Activated CD4-positive, alpha-beta memory T cell treated with anti-CD3 and anti-CD28 coated beads for 36 hours (primary cell): ENCODE data around the gene CPOX. TPM values are rescaled to one million over a fixed set of nuclear protein-coding genes. Genes with fewer than 3 reads are reported as not detected.
"Not testable (repeated sequence)": the region's sequence is repeated elsewhere in the genome, so short reads cannot be mapped to it uniquely, and the experiment has no call there.

ENCODE experiments used
- CTCF ChIA-PET: fragments of 350-600 bp; sonication (Branson Sonifier 250); formaldehyde crosslinking; loops from one replicate; lab custom pipeline; 2021; ENCODE audit warnings: antibody characterized with exemption, inconsistent platforms; lab: Charles Lee
- POLR2A ChIA-PET: fragments of 350-600 bp; sonication (Branson Sonifier 250); formaldehyde crosslinking; loops from one replicate; lab custom pipeline; 2021; ENCODE audit warnings: antibody characterized with exemption; lab: Charles Lee
- DNase-seq: peaks from one replicate; pipeline ENCODE4 v3.0.0-alpha.2; 2020
- H3K27ac Mint-ChIP-seq: one replicate; pipeline ENCODE4 v1.8.0; 2021; ENCODE audit warnings: mixed read lengths
- H3K27me3 Mint-ChIP-seq: one replicate; pipeline ENCODE4 v1.8.0; 2021; ENCODE audit warnings: mixed read lengths
- H3K36me3 Mint-ChIP-seq: one replicate; pipeline ENCODE4 v1.8.0; 2021; ENCODE audit warnings: mixed read lengths
- H3K4me1 Mint-ChIP-seq: one replicate; pipeline ENCODE4 v1.8.0; 2021; ENCODE audit warnings: low read depth, mixed read lengths
- H3K4me3 Mint-ChIP-seq: one replicate; pipeline ENCODE4 v1.8.0; 2021; ENCODE audit warnings: mild to moderate bottlenecking, mixed read lengths
- H3K9me3 Mint-ChIP-seq: one replicate; pipeline ENCODE4 v1.8.0; 2021; ENCODE audit warnings: mixed read lengths
- intact Hi-C: fragments of 100-400 bp; cut with micrococcal nuclease; formaldehyde crosslinking; loops from one replicate; pipeline ENCODE4 v1.15.1; 2023
- total RNA-seq, 2 experiments: library from RNA; stranded (reverse); gene quantifications; one replicate each; pipeline ENCODE4 v1.2.3, GENCODE V29; 2021

The CPOX gene
- total RNA-seq, result 10 to 100 TPM; 36.0 to 39.2 TPM

DNA sequence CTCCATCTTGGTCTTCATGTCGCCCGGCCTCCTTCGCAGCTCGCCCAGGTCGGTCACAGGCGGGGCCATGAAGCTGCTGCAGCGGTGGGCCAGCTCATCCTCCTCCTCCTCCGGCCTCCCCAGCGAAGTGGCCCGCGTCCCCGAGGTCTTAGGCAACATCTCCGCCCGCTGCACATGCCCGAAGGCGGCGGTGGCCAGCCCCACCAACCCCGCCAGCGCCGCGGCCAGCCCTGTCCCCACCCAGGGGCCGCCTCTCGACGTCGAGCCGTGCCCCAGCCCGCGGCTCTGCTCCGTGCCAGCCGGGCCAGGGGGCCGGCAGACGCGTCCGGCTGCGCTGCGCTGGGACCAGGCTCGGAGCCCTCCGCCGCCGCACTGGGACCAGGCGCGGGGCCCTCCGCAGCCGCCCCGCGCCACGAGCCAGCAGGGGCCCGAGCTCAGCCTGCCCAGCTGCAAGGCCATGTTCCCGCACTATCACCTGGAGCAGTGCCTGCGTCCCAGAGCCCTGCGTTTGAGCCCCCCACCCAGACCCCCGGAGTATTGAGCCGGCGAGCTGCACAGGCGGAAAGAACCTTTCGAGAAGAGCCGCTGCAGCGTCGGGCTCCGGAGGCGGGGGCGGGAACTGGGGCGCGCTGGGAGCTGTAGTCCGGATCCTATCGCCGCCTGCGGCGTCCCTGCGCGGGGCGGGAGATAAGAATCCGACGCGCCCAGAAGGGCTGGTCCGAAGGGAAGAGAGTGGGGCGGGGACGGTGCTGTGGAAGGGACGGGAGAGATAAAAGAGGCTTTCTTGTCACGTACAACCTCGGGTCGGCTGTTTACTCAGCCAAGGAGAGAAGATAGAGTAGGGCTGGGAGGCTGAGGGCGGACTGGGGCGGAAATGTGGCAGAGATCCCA, at the start of gene CPOX:
TSS of gene CPOX (minus strand) at position 566 of the 891 bp plus-strand sequence. CDS start at position 459, 107 bp downstream.
- peak; percentile 93 for DNase-seq
- intact Hi-C loops, result loop anchor here (1.0 to 10.0 kb wide), 9 partner anchors 18 to 554 kb away; partner anchors contain the start of genes CLDND1 and DCBLD2
- Mint-ChIP-seq H3K4me3 (peak within 1 kb of the TSS; percentile 98), H3K27ac (peak within 1 kb of the TSS; percentile 95), H3K36me3 (peaks cover 15% of the 10 kb centered on the region), H3K4me1 (peaks cover 36% of the 10 kb centered on the region), H3K9me3 (no peaks in the 10 kb centered on the region), H3K27me3 (no peaks in the 10 kb centered on the region)
- POLR2A ChIA-PET, result interaction anchor here (0.6 to 2.2 kb wide), 7 partner anchors 9 to 1743 kb away, joined by 3 to 13 read pairs (median 3); partner anchors contain the start of gene CLDND1
- CTCF ChIA-PET, result interaction anchor here (0.6 to 2.7 kb wide), 12 partner anchors 9 to 829 kb away, joined by 3 to 9 read pairs (median 5); partner anchors contain the start of genes ARL6 and CLDND1

DNA sequence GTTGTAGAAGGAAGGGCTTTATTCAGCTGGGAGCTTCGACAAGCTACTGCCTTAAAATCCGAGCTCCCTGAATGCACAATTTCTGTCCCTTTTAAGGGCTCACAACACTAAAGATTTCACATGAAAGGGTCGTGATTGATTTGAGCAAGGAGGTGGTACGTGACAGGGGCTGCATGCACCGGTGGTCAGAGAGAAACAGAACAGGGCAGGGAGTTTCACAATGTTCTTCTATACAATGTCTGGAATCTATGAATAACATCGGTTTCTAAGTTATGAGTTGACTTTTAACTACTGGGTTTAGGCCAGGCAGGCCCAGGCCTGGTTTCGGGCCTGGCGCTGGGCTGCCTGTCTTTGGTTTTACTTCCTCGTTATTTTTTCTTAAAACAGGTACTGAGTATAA, 49.4 kb upstream of the CPOX start:
- CTCF ChIA-PET, result interaction anchor here (0.9 kb wide), 1 partner anchor 15 kb away, joined by 3 read pairs; no protein-coding TSS in a partner anchor
- intact Hi-C loops, H3K27ac Mint-ChIP-seq, H3K4me1 Mint-ChIP-seq, H3K36me3 Mint-ChIP-seq, DNase-seq, H3K9me3 Mint-ChIP-seq, H3K4me3 Mint-ChIP-seq, POLR2A ChIA-PET: not testable (repeated sequence)
- H3K27me3 Mint-ChIP-seq, result peaks cover 19% of the 10 kb centered on the region

DNA sequence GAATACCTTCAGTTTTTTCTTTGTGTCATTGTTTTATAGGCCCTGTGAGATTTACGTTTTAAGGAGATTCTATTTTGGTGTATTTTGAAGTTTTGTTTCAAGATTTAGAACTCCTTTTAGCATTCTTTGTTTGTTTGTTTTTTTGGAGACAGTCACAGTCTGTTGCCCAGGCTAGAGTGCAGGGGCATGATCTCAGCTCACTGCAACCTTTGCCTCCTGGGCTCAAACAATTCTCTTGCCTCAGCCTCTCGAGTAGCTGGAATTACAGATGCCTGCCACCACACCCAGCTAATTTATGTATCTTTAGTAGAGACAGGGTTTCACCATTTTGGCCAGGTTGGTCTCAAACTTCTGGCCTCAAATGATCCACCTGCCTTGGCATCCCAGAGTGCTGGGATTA, 48.3 kb upstream of the CPOX start:
- H3K27ac Mint-ChIP-seq, intact Hi-C loops, H3K4me3 Mint-ChIP-seq, H3K36me3 Mint-ChIP-seq, H3K9me3 Mint-ChIP-seq, DNase-seq, POLR2A ChIA-PET, H3K4me1 Mint-ChIP-seq: not testable (repeated sequence)
- CTCF ChIA-PET, result interaction anchor here (0.9 to 1.1 kb wide), 2 partner anchors 16 to 40 kb away, joined by 3 to 4 read pairs; no protein-coding TSS in a partner anchor
- H3K27me3 Mint-ChIP-seq, result peaks cover 19% of the 10 kb centered on the region

DNA sequence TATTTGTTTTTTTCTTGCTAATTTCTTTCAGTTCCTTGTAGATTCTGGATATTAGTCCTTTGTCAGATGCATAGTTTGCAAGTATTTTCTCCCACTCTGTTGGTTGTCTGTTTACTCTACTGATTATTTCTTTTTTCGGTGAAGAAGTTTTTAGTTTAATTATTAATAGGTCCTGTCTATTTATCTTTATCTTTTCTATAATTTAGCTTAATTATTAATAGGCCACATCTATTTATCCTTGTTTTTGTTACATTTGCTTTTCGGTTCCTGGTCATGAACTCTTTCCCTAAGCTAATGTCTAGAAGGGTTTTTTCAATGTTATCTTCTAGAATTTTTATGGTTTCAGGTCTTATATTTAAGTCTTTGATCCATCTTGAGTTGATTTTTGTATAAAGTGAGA, 45.1 kb upstream of the CPOX start:
- H3K27me3 Mint-ChIP-seq, H3K4me1 Mint-ChIP-seq, CTCF ChIA-PET, intact Hi-C loops, POLR2A ChIA-PET, H3K4me3 Mint-ChIP-seq, H3K9me3 Mint-ChIP-seq, DNase-seq, H3K36me3 Mint-ChIP-seq, H3K27ac Mint-ChIP-seq: not testable (repeated sequence)

DNA sequence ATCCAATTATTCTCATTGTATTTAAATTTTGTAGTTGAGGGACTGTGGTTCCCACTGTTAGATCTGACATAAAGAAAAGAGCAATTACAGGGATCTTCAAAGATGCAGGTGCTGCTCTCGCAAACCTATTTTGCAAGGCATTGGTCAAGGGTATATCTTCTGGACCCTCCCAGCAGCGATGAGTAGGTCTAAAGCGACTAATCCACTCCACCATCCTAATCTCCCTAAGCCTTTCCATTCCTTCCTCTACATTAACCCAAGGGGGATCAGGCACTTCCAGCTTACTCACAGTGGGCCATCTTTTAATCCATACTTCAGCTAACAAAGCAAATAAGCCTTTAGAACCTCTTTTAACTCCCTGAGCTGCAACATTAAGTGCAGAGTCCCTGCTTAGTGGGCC, 37.0 kb upstream of the CPOX start:
- no peak for DNase-seq
- CTCF ChIA-PET, result no interaction called here
- intact Hi-C loops, result no loop called here
- POLR2A ChIA-PET, result no interaction called here
- no peak overlapping the region for H3K4me3 Mint-ChIP-seq
- H3K27me3 Mint-ChIP-seq, result no peaks in the 10 kb centered on the region
- H3K4me1 Mint-ChIP-seq, result no peaks in the 10 kb centered on the region
- H3K9me3 Mint-ChIP-seq, result no peaks in the 10 kb centered on the region
- no peaks in the 10 kb centered on the region for H3K36me3 Mint-ChIP-seq
- no peak overlapping the region for H3K27ac Mint-ChIP-seq

DNA sequence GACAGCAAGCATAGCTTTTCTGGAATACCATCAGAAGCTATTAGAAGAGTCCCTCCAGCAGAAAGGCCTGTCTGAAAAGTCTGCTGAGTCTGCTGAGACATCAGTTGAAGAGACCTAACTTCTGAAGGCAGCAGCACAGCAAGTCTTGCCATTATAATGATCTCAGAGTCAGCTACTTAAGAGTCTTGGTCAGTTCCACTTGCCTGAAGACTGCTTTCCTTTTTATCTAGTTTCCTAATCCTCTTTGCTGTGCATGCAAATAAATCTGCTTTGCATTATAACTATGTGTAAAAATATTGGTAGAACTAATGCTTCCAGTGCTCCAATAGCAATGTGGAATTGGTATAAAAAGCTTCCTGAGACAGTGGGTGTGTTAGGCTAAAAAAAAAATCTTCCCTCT, 34.9 kb upstream of the CPOX start:
- DNase-seq, result no peak
- no peaks in the 10 kb centered on the region for H3K27me3 Mint-ChIP-seq
- CTCF ChIA-PET, result interaction anchor here (0.6 kb wide), 1 partner anchor 516 kb away, joined by 3 read pairs; no protein-coding TSS in a partner anchor

DNA sequence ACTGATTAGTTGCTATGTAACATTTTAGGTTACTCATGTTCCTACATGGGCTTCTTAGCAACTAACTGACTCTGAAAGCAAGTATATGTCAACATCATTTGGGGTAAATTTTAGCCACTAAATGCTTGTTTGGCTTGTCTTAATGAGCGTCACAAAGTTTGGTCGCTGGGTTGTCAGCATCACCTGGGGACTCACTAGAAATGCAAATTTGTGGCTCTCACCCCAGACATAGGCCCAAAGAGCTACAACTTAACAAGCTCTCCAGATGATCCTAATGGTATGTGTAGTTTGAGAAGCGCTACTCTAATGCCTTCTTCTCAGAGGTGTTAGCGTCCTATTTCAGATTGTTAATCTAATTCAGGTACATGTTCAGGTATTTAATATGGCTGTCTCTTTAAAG, 32.7 kb upstream of the CPOX start:
- no peaks in the 10 kb centered on the region for H3K27me3 Mint-ChIP-seq
- H3K4me3 Mint-ChIP-seq, result no peak overlapping the region
- H3K4me1 Mint-ChIP-seq, result no peaks in the 10 kb centered on the region
- ChIA-PET CTCF (no interaction called here), POLR2A (no interaction called here)
- no peaks in the 10 kb centered on the region for H3K36me3 Mint-ChIP-seq
- no peak overlapping the region for H3K27ac Mint-ChIP-seq
- no peaks in the 10 kb centered on the region for H3K9me3 Mint-ChIP-seq
- intact Hi-C loops, result no loop called here
- no peak for DNase-seq

More for the DNA sequence above, 34.9 kb upstream of the CPOX start:
- H3K36me3 Mint-ChIP-seq, result no peaks in the 10 kb centered on the region
- POLR2A ChIA-PET, result no interaction called here
- H3K4me3 Mint-ChIP-seq, result no peak overlapping the region
- intact Hi-C loops, result no loop called here
- H3K27ac Mint-ChIP-seq, result no peak overlapping the region
- H3K4me1 Mint-ChIP-seq, result no peaks in the 10 kb centered on the region
- no peaks in the 10 kb centered on the region for H3K9me3 Mint-ChIP-seq

DNA sequence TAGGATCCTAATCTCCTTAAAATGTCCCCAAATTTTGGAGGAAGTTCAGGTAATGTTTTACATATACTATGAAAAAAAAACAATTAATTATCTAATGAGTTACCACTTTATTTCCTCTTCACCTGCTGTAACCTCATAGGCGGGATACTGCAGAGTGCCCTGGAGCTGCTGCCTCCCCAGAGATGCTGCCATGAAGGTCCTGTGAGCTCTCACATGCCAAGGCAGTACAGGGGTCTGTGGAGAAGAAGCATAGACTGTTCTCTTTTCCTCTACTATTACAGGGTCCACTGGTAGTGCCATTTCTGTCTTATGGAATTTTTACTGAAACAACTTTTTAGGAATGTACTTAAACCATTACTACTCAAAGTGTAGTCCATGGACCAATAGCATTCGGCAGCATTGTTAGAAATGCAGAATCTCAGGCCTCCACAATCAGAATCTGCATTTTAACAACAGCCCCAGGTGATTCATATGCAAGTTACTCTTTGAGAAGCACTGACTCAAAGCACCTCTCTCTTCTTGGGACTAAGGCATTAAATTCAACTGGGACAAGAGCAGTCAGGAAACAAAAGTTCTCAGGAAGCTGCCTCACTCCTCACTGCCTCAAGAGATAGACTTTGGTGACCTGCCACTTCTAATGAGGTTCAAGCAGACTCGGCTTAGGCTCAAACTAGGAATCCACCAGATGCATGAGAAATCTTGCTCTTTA, 30.3 kb upstream of the CPOX start:
- no peaks in the 10 kb centered on the region for H3K36me3 Mint-ChIP-seq
- H3K27ac Mint-ChIP-seq, result no peak overlapping the region
- intact Hi-C loops, result no loop called here
- no peak overlapping the region for H3K4me3 Mint-ChIP-seq
- H3K27me3 Mint-ChIP-seq, result no peaks in the 10 kb centered on the region
- DNase-seq, result no peak
- no peaks in the 10 kb centered on the region for H3K4me1 Mint-ChIP-seq
- ChIA-PET POLR2A (no interaction called here), CTCF (interaction anchor here (1.3 kb wide), 1 partner anchor 22 kb away, joined by 3 read pairs; no protein-coding TSS in a partner anchor)
- no peaks in the 10 kb centered on the region for H3K9me3 Mint-ChIP-seq

DNA sequence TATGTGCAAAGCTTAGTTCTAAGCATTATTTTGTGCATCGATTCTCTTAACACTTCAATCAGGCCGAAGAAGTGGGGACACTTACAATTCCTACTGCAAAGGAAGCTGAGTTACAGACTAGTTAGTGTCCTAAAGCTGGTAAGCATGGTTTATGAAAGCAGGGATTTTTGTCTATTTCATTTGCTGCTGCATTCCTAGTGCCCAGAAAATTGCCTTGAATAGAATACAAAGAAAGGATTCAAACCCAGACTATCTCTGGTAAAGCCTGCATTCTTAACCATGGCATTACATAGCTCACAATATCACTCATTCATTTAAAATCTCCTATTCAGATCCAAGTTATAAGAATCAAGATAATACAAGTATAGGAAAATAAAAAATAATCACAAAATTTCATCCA, 24.4 kb upstream of the CPOX start:
- H3K27ac Mint-ChIP-seq, result no peak overlapping the region
- ChIA-PET POLR2A (no interaction called here), CTCF (interaction anchor here (1.3 kb wide), 1 partner anchor 16 kb away, joined by 4 read pairs; no protein-coding TSS in a partner anchor)
- no peaks in the 10 kb centered on the region for H3K9me3 Mint-ChIP-seq
- no peaks in the 10 kb centered on the region for H3K27me3 Mint-ChIP-seq
- H3K4me1 Mint-ChIP-seq, result no peaks in the 10 kb centered on the region
- no peak for DNase-seq
- no peaks in the 10 kb centered on the region for H3K36me3 Mint-ChIP-seq
- no peak overlapping the region for H3K4me3 Mint-ChIP-seq
- intact Hi-C loops, result no loop called here

DNA sequence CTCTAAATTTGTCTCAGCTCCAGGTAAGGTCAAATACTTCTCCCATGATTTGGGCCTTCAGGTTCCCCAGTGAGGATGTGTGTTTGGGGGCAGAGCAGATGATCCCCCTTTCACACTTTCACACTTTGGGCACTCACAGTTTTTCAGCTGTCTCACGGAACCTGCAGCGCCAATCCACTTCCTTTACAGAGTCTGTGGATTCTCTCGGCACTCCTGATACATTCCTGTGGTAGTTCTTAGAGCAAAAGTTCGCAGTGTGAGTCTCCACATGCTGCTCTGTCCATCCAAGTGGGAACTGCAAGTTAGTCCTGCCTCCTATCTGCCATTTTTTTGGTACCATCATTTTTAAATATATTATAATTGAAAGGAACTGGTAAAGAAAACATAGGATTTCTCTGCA, 20.2 kb upstream of the CPOX start:
- H3K4me3 Mint-ChIP-seq, result no peak overlapping the region
- H3K4me1 Mint-ChIP-seq, result no peaks in the 10 kb centered on the region
- intact Hi-C loops, result no loop called here
- no peak overlapping the region for H3K27ac Mint-ChIP-seq
- peaks cover 8% of the 10 kb centered on the region for H3K27me3 Mint-ChIP-seq
- no peak for DNase-seq
- POLR2A ChIA-PET, result no interaction called here
- CTCF ChIA-PET, result interaction anchor here (2.7 kb wide), 1 partner anchor 11 kb away, joined by 14 read pairs; no protein-coding TSS in a partner anchor
- peaks cover 9% of the 10 kb centered on the region for H3K9me3 Mint-ChIP-seq
- H3K36me3 Mint-ChIP-seq, result no peaks in the 10 kb centered on the region

DNA sequence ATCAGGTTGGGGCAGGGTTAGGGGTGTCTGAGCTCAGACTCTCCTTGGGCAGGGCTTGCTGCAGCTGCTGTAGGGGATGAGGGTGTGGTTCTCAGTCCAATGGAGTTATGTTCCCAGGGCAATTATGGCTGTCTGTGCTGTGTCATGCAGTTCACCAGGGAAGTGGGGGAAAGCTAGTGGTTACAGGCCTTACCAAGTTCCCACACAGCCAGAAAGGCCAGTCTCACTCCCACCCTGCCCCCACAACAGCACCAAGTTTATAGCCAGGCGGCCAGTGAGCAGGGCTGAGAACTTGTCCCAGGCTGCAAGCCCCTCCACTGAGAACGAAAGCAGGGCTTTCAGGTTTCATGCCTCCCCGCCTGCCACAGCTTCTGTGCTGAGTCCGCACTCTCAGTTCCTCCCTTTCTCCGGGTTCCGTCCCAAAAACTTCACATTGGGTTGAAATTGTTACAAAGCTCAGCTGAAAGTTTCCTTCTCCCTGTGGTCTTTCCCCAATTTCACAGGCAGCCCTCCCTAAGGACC, 19.6 kb upstream of the CPOX start:
- ChIA-PET CTCF (interaction anchor here (2.7 kb wide), 1 partner anchor 10 kb away, joined by 14 read pairs; no protein-coding TSS in a partner anchor), POLR2A (no interaction called here)
- Mint-ChIP-seq H3K27me3 (peaks cover 8% of the 10 kb centered on the region), H3K9me3 (peaks cover 9% of the 10 kb centered on the region), H3K27ac (no peak overlapping the region), H3K4me3 (no peak overlapping the region), H3K36me3 (no peaks in the 10 kb centered on the region), H3K4me1 (no peaks in the 10 kb centered on the region)
- DNase-seq, result no peak
- intact Hi-C loops, result no loop called here

DNA sequence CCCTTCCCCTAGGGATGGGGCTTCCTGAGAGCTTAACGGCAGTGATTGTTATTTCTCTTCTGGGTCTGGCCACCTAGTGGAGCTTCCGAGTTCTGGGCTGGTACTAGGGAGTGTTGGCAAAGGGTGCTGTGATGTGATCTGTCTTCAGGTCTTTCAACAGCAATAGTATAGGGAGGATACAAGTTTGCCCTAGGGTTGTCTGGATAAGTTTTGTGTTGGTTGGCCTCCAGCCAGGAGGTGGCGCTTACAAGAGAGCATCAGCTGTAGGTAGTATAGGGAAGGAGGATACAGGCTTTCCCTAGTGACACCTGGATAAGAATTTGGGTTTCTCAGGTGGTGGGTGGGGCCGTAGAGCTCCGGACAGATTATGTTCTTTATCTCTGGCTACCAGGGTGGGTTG, 19.2 kb upstream of the CPOX start:
- H3K4me1 Mint-ChIP-seq, result no peaks in the 10 kb centered on the region
- H3K27ac Mint-ChIP-seq, result no peak overlapping the region
- peaks cover 9% of the 10 kb centered on the region for H3K9me3 Mint-ChIP-seq
- CTCF ChIA-PET, result interaction anchor here (2.7 kb wide), 1 partner anchor 10 kb away, joined by 14 read pairs; no protein-coding TSS in a partner anchor
- no peak overlapping the region for H3K4me3 Mint-ChIP-seq
- POLR2A ChIA-PET, result no interaction called here
- DNase-seq, result no peak
- H3K27me3 Mint-ChIP-seq, result peaks cover 8% of the 10 kb centered on the region
- no peaks in the 10 kb centered on the region for H3K36me3 Mint-ChIP-seq
- intact Hi-C loops, result no loop called here
